Ramos (cell line): ENCODE measurements around the gene CIDEB.

ENCODE experiments used
- in situ Hi-C: fragments of 300-500 bp; cut with MboI; formaldehyde crosslinking; loops from one replicate; pipeline ENCODE4 v1.14.3; 2022; ENCODE audit warnings: low sequenced_read_pairs; ENCODE audit not compliant: unreplicated experiment

CIDEB gene

DNA sequence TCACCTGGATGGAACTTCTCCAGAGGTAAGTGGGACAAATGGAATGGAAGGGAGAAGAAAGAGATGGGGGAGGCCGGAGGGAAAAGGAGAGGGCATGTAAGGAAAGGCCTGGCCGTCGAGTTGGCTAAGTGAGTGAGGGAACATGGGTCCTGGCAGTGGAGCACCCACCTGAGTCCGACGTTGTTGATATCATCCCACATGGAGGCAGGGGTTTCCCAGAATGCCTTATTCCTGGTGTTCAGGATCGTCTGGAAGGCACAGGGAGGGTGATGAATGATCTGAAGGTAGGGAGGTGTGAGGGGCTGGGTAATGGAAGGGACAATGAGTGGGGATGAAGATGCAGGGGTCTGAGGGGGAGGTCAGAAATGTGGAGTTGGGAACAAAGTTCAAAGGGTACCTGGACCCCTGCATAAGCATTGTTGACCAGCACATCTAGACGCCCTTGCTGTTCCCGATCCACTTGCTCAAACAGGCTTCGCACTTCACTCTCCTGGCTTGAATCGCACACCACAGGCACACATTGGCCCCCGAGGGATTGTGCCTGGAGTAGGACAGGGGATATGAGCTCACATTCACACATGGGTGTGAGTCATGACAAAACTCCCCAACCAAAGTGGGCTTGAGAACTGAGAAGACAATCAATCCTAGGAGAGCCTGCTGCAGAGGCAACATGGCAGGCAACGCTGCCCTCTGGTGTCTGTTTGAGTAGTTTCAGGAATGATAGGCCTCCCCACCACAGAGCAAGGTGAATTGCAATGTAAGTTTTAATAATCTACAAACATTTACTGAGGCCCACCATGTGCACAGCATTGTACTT is 11.2 kb downstream of the CIDEB start:
- in situ Hi-C loops: loop anchor here (5.0 kb wide), 1 partner anchor 54 kb away; the partner anchor contains the start of gene TINF2

DNA sequence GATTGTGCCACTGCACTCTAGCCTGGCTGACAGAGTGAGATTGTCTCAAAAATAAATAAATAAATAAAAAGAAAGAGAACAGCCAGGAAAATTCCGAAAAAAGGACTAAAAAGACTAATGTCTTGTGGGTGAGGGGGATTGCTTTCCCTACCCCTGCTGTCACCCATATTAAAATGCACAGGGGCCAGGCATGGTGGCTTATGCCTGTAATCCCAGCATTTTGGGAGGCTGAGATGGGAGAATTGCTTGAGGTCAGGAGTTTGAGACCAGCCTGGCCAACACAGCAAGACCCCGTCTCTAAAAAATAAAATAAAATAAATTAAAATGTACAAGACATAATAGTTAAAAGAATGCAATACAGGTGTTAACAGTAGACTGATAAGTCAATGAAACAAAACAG is 14.3 kb downstream of the CIDEB start:
- in situ Hi-C loops: no loop called here

DNA sequence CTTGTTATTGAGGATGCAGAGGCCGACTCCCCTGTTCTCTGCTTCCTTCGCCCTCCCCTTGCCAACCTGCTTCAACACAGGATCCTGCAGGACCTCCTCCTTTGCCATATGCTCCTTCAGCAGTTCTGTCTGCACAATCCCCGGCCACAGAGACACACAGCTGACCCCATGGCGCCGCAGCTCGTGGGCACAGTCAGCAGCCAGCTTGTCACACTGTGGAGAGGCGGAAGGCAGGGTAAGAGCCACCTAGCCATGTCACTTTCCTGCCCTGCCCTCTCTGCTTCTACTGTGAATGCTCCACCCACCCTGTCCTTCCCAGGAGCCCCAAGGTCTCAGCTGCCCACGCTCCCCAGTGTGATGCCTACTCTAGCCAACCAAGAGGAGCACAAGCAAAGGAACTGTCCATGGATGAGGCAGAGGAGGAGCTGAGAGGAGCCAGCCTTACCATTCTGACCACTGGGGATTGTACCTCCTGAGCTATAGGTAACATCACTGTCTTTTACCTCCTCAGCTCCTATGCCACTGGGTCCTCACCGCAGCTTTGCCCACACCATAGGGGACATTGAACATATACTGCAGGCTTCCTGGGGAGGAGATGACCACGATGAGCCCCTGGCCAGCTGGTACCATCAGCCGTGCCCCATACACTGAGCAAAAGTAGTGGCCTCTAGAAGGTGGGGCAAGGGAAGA is 15.5 kb downstream of the CIDEB start:
- in situ Hi-C loops: no loop called here

DNA sequence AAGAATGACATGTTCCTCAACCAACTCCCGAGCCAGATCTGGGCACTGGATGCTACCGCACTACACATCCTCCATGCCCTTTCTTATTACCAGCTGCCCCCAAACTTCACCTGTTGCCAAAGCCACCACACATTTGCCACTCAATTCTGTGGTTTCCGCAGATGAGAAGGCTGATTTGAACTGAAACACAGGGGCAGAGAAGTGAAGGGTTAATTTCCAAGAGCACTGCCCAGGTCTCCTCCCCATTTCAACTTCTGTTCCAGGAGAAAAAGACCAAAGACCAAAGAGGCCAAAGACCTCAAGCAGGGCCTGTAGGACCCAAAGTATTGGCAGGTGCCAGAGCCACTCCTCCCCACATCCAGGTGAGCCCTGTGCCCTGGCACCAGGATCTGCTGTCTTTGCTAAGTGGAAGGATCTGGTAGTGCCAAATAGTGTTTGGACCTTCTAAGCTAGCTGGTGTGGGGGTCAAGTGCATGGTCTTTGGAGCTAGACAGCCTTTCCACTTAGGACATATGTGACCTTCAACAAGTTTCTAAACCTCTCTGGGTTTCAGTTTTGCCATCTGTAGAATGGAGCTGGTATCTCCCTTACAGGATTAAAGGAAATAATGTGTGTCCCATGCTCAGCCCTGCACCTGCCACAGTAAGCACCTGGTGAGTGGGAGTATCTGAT is 16.2 kb downstream of the CIDEB start:
- in situ Hi-C loops: no loop called here

DNA sequence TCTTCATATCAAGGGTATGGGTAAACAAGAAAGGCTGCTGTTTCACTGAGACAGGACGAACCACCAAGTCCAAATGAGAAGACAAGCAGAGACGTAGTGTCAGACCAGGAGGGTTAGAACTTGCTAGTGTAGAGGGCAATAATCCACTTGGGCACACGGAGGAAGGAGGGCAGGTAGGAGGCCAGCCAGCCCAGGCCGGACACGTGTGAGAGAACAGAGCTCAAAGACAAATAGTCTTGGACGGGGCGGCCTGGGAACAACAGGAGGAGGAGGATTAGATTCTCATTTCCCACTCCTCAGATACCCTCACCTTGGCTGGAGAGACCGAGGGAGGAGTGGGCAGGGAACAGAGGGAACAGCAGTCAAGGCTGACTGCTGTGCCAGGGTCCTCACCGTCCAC is 17.0 kb downstream of the CIDEB start:
- in situ Hi-C loops: no loop called here

DNA sequence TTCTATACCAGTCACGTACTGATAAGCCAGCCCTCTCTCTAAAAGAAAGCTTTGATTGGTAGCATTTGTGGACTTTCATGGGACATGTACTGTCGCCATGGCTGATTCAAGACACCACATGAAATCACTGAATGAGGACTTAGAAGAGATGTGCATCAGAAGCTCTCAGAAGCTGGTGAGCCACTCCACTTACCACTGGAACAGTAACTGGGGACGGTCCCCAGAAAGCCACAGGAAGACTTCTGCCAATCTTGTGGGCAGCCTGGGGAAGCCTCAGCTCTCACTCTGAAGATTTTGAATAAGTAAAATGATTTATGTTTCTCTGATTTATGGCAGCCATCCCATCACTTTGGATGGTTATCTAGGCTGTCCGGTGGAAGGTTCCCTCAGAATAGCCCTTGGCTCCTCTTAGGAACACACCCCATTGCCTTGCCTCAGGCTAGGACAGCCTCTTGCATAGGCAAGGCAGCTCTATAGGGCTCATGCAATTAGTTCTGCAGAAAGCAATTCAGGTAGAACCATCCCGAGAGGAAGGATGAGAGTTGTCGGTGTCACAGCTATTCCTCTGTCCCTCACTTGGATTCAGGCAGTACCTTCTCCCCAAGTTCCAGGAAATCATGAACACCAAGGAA is 18.0 kb downstream of the CIDEB start:
- in situ Hi-C loops: no loop called here

DNA sequence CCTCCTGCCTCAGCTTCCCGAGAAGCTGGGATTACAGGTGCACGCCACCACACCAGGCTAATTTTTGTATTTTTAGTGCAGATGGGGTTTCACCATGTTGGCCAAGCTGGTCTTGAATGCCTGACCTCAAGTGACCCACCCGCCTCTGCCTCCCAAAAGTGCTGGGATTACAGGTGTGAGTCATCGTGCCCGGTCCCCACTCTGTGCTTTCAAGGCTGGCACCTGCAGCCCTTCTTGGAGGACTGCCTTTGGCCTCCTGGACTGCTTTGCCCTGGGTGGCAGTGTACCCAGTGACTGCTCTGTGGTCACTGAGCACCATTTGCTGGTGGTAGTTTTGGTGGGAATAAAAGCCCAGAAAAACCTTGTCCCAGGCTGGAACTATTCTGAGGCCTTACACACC is 20.8 kb downstream of the CIDEB start:
- in situ Hi-C loops: no loop called here

DNA sequence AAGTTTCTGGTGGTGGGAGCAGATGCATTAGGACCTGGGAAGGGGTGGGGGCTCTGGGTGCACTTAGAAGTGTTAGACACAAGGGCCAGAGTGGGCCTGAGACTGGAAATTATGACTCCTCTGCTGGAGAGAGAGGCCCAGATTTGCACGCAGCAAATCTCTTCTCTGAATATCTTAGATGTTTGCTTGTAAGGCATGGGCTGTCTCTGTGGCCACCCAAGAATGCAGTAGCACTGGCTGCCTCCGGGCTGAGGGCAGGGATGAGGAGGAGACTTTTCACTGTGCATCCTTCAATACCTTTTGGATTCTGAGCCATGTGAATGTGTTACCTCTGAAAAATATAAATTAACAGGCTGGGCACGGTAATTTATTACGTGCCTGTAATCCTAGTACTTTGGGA is 22.4 kb downstream of the CIDEB start:
- in situ Hi-C loops: no loop called here

DNA sequence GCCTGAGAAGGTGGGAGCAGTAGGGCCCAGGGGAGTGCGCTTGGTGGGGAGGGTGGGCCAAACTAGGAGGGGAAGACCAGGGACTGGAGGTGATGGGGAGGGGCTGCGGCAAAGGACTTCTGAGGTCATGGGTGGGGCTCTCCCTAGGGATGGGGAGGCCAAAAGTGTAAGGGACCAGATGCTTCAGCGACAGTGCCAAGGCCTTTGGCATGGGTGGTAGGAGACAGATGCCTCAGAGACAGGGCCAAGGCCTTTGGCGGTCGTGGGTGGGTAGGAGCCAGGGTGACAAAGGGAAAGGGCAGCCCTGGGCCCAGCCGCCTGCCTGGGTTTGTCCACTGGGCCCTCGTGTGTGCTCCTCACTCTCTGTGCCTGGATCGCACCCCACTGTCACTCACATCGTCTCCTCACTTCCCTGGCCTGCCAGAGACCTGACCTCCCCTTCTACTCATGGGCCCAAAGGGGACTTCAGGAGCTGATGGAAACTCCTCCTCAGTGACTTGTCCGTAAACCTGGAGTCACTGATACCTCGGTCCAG is 23.2 kb downstream of the CIDEB start:
- in situ Hi-C loops: no loop called here

DNA sequence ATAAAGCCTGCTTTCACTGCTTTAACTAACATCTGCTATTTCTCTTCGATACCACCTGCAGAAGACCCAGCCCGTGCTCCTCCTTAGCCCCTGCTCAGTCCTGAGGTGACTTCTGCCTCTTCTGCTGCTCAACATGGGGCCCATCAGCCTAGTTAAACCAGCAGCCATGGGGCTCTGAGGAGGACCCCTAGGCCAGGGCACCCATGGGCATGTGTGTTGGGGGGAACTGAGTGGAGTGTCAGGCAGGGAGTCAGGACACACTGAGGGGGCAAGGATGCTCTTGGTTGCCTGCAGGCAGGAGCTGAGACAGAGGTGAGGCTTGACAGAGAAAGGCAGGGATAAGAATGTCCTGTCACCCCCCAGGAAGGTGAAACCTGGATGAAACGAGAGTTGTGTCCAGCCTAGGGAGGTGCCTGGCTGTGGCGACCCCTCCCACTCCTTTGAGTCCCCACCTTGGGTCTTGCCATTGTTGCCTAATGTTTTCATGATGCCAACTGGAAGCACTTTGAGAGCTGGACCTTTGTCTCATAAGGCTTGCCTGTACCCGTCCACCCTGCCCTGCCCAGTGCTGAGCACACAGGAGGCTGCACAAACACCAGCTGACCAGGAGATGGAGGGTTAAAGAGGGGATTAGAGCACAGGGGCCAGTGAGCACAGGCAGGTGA is 23.8 kb downstream of the CIDEB start:
- in situ Hi-C loops: no loop called here

DNA sequence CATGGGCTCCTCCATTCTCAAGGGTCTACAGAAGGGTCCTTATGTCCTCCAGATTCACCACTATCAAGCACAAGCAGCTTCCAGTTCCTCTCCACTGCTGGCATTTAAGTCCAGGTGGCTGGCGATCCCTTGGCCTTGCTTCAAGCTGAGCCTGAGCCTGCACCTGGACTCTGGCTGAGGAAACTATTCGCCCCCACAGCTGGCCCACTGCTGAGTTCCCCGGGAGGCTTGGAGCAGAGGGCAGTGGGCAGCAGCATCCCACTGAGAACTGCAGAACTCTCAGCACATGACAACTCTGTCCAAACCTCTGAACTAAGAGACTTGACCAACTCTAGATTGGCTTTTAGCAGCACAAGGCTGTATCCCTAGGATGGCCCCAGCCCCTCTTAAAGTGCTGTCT is 25.0 kb downstream of the CIDEB start:
- in situ Hi-C loops: no loop called here

DNA sequence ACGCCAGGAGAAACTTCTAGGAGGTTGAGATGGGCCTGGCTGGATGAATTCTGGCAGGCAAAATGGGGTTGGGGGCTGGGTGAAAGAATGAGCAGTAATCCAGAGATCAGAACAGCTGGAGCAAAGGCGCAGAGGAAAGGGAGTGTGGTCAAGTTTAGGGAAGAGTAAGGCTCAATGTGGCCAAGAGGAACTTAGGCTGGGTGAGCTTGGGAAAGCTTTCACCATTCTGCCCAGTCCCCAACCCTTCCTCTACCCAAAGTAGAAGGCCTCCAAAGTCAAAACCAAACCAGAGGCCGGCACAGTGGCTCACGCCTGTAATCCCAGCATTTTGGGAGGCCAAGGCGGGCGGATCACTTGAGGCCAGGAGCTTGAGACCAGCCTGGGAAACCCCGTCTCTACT is 26.1 kb downstream of the CIDEB start:
- in situ Hi-C loops: no loop called here

DNA sequence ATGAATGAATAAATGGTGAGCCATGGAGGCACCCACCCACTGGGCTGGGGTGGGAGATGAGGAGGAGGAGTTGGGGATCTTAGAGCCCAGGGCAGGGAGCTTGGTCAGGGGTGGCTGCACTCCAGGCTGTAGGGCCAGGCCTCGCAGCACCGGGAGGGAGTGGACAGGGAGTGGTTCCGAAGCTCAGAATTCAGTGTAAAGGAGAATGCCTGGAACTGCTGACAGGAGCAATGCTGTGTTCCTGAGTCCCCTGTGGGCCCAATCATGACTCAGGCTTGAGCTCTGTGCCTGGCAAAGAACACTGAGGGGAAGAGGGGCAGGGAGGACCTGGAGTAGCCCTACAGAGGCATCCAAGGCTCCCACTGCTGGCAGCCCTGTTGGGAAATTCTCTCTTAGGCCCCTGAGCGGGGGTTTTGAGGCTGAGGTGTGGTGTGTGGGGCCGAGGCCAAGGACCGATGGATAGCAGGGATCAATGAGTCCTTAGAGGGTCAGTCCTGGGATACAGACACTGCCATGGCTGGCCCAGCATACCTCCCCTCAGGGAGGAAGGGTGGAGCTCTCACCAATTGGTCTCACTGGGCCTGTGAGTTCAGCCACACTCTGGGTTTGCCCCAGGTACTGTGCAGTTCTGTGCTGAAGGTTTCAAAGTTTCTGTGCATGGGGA is 26.8 kb downstream of the CIDEB start:
- in situ Hi-C loops: no loop called here

DNA sequence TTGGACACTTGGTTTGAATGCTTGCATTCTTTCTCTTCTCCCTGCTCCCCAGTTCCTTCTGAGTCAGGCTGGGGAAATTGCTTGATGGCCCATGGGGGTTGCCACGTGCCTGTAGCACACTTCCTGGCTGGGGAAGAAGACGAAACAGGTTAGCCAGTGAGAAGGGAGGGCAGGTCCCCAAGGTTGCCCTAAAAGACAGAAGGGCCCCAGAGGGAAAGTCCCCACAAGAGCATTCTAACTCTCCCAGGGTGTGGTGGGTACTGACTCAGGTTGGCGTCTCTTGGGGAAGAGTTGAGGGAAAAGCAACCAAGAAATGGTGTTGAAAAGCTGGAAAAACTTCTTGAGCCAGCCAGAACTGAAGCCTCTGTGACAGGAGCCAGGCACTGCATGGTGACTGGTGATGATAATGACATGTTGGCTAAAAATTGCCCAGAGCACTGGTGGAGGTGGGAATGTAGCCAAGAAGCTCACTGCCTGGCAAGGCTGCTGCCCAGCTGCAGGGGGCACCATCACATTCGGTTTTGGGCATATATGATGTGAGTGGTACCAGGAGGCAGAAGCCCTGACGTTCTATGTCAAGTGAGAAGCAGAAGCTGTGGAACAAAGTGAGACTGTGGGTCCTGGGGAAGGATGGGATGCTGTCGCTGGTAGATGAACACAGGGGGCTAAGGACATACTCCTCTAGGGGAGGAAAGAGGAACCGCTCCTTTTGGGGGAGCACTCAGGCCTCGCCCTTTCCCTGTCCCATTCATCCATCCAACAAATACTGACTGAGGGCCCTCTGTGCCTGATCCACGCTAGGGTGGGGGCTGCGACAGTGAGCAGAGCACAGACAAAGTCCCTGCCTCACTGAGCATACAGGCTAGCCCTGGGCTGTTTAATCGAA is 28.2 kb downstream of the CIDEB start:
- in situ Hi-C loops: no loop called here

DNA sequence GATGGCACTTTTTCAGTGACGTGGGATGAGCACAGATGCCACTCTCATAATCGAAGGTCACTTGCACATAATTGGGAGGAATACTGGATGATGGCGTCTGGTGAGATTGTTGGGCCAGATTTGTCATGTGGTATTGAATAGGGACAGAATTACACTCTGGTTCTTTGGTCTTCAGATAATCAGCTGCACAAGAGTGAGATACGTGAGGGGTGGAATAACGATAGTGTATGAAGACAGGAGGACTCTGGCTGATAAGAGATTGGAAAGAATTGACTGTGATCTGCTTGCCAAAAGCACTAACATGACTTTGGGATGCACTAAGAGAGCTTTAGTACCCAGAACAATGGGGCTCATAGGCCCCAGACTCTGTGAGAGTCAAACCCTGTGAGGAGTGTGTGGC is 29.4 kb downstream of the CIDEB start:
- in situ Hi-C loops: no loop called here

DNA sequence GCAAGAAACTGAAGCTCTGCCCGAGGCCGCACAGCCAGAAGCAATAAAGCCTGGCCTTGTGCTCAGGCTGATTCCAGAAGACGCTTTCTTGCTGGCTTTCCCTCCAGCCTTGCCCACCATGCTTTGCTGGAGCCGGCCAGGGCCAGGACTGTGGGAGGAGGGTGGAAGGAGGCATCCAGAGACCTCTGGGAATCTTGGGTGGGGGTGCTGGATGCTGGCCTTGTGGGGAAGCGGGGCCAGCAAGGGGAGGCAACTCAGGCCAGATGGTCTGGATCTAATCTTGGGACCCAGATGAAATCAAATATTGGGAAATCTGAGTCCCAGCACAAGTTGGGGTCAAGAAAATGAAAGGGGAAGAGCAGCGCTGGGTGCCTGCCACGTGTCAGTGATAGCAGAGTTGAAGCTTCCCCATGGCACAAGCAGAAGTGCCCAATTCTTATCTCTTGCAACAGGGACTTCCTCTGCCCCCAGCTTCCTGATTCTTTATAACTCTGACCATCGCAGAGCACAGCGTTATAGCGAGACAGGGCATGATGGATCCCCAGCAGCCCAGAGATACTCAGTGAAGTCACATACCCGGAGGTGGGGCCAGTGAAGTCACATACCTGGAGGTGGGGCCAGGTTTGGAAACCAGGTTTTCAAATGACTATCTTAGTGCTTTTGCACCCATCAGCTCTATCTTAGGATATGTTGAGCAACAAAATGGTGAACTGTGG is 30.0 kb downstream of the CIDEB start:
- in situ Hi-C loops: no loop called here

DNA sequence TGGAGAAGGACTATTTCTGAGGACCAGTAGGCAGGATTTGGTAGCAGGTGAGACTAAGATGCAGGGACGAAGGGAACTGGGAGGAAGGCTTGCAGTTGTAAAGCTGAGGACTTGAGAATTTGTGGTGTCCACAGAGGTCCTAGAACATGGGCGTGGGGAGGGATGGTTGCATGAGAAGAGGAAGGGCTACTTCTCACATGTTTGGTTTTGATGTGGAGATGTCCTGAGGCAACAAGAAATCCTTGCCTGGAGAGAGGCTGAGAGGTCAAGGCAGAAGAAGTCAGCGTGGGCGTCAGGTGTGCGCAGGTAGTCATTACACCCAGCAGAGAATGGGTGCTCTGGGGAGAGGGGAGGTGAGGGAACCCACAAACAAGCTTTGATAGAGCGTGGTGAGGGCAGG is 30.7 kb downstream of the CIDEB start:
- in situ Hi-C loops: no loop called here

DNA sequence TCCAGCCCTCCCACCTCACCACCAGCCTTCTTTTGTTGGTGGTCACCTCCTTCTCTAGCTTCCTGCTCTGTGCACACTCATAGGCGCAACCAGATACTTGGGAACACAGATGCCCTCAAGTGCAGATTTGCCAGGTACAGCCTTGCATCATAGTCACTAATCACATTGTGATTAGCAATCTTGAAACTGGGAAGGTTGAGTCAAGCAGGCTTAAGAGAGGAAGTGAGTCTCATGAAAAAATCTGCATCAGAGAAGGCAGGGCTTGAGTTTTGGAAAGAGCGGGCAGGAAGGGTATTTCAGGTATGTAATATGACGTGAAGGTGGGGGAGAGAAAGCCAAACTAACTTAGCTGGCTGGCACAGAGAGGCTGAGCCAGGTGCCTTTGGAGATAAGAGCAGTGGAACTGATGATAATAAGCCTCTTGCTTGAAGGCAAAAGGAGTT is 33.7 kb downstream of the CIDEB start:
- in situ Hi-C loops: no loop called here
